Lower leg skin (tissue), 3 donors: ENCODE results near the gene SULT4A1.

Experiments
- CTCF ChIP-seq, 3 donors: fragments of 450-650 bp; IDR thresholded peaks; one replicate each; pipeline ENCODE4 v1.5.1; 2016; ENCODE audit warnings: antibody characterized with exemption in 3 of 3, mild to moderate bottlenecking in 3 of 3, moderate library complexity in 2 of 3
- POLR2A ChIP-seq, 2 donors: fragments of 450-650 bp; IDR thresholded peaks; one replicate each; pipeline ENCODE4 v1.6.1; 2016 to 2017; ENCODE audit warnings: antibody characterized with exemption in 2 of 2, mild to moderate bottlenecking in 1 of 2, moderate library complexity in 1 of 2

- TF ChIP-seq CTCF (IDR thresholded peaks at IDR 0.05) (no peak), POLR2A (IDR thresholded peaks at IDR 0.05) (no peak)
Observed at GRCh38 chr22:43839781-43840180, 22.5 kb downstream of the SULT4A1 start.
